Activated naive CD8-positive, alpha-beta T cell treated with anti-CD3 and anti-CD28 coated beads, Interleukin-2, amount 10 ng/mL, durations not matched to agents 7 days and 5 days (primary cell): Measurements from ENCODE around the gene PGR. TPM values are rescaled to one million over a fixed set of nuclear protein-coding genes. Genes with fewer than 3 reads are reported as not detected.

Source experiments
- ATAC-seq: fragments of 150-1000 bp; cut with Tn5 transposase; one replicate; pipeline ENCODE4 v1.10.0; 2021; ENCODE audit warnings: low read depth, moderate library complexity
- POLR2A ChIA-PET: fragments of 350-600 bp; sonication (Branson Sonifier 250); formaldehyde crosslinking; loops from one replicate; lab custom pipeline; 2021; ENCODE audit warnings: antibody characterized with exemption; lab: Charles Lee
- DNase-seq: peaks from one replicate; pipeline ENCODE4 v3.0.0; 2021
- H3K27ac Mint-ChIP-seq: one replicate; pipeline ENCODE4 v1.8.0; 2022; ENCODE audit warnings: mild to moderate bottlenecking, mixed read lengths
- H3K27me3 Mint-ChIP-seq: one replicate; pipeline ENCODE4 v1.8.0; 2022; ENCODE audit warnings: mild to moderate bottlenecking, moderate library complexity, mixed read lengths
- H3K36me3 Mint-ChIP-seq: one replicate; pipeline ENCODE4 v1.8.0; 2021; ENCODE audit warnings: mild to moderate bottlenecking, mixed read lengths
- H3K4me1 Mint-ChIP-seq: one replicate; pipeline ENCODE4 v1.8.0; 2021; ENCODE audit warnings: mixed read lengths
- H3K4me3 Mint-ChIP-seq: one replicate; pipeline ENCODE4 v1.8.0; 2022; ENCODE audit warnings: mild to moderate bottlenecking, moderate library complexity, mixed read lengths
- H3K9me3 Mint-ChIP-seq: one replicate; pipeline ENCODE4 v1.8.0; 2021; ENCODE audit warnings: mixed read lengths
- total RNA-seq, 2 experiments: library from RNA; stranded (reverse); gene quantifications; one replicate each; pipeline ENCODE4 v1.2.3, GENCODE V29; 2021

PGR gene
- total RNA-seq, 2 experiments from 2014 or later: not detected

DNA sequence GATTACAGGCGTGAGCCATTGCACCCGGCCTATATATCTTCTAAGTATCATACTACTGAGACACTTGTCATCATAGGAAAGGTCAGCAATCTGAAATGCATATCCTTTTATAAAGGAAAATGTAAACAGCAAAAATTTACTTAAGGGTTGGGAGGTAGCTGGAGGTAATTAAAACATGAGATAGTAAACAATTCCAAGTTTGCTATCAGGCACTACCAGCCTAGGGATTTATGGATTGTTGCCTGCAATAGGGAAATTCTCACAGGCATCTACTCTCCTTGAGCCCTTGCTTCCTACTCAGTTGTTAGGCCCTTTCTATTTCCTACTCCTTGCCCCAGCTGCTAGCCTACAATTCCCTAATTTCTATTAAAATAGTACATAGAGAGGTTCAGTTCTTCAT, 16.1 kb downstream of the PGR start:
- Mint-ChIP-seq H3K27me3 (no peaks in the 10 kb centered on the region), H3K4me1 (no peaks in the 10 kb centered on the region), H3K9me3 (peaks cover 3% of the 10 kb centered on the region), H3K36me3 (no peaks in the 10 kb centered on the region), H3K4me3 (no peak overlapping the region), H3K27ac (no peak overlapping the region)
- DNase-seq (no peak), ATAC-seq (no peak)
- POLR2A ChIA-PET: no interaction called here

- Mint-ChIP-seq H3K4me1 (no peaks in the 10 kb centered on the region), H3K36me3 (no peaks in the 10 kb centered on the region), H3K27me3 (no peaks in the 10 kb centered on the region), H3K27ac (no peak overlapping the region), H3K4me3 (no peak overlapping the region), H3K9me3 (no peaks in the 10 kb centered on the region)
- DNase-seq (no peak), ATAC-seq (no peak)
- POLR2A ChIA-PET: no interaction called here
Measured at GRCh38 chr11:101104716-101105115, 24.9 kb downstream of the PGR start.

- POLR2A ChIA-PET: no interaction called here
- no peak for ATAC-seq
- DNase-seq: no peak
- Mint-ChIP-seq H3K27me3 (no peaks in the 10 kb centered on the region), H3K4me1 (no peaks in the 10 kb centered on the region), H3K27ac (no peak overlapping the region), H3K9me3 (no peaks in the 10 kb centered on the region), H3K36me3 (no peaks in the 10 kb centered on the region), H3K4me3 (no peak overlapping the region)
Measured at GRCh38 chr11:101103433-101103832, 26.2 kb downstream of the PGR start.

DNA sequence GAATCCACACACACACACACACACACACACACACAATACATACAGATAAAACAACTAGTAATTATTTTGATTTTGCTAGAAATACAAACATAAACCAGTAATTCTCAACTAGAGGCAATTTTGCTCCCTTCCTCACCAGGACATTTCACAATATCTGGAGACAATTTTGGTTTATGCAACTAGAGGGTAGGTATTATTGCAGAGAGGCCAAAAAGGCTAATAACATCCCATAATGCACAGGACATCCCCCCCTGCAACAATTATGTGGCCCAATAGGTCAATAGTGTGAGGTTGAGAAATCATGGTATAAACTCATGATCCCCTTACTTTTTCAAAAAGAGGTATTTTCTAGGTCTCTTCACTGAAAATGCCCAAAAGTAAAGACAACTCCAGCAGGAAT, 29.0 kb downstream of the PGR start:
- Mint-ChIP-seq H3K4me3 (no peak overlapping the region), H3K9me3 (no peaks in the 10 kb centered on the region), H3K4me1 (no peaks in the 10 kb centered on the region), H3K36me3 (no peaks in the 10 kb centered on the region), H3K27me3 (no peaks in the 10 kb centered on the region), H3K27ac (no peak overlapping the region)
- no peak for ATAC-seq
- POLR2A ChIA-PET: no interaction called here
- DNase-seq: no peak

DNA sequence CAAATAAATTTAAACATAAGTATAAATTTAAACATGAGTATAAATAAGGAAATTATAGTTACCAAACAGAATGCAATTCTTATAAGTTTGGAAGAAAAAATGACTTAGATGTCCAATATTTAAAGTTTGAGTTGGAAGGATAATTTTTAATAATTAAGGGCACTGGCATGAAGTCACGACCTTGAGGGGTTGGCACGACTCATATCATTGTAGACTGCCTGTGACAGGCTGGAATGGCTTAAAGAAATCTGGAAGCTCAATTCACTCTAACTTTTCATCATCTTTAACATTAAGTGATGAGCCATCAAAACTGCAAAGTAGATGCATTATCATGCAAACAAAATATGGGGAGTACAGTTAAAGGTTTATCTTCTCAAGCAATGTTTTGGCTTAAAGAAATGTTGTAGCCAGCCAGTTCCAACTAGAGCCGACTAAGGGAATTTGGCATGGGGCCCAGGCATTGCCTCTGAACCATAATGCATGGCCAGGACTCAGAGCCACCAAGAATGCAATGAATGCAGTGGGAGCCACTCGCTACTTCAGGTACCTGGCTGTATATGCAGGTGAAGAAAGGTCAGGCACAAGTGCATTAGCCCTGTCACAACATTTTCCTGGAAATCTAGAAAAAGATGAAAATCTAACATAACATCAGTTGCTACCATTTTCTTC, 33.4 kb downstream of the PGR start:
- Mint-ChIP-seq H3K4me1 (no peaks in the 10 kb centered on the region), H3K27me3 (no peaks in the 10 kb centered on the region), H3K9me3 (peaks cover 3% of the 10 kb centered on the region), H3K36me3 (no peaks in the 10 kb centered on the region), H3K27ac (no peak overlapping the region), H3K4me3 (no peak overlapping the region)
- POLR2A ChIA-PET: no interaction called here
- no peak for ATAC-seq
- DNase-seq: no peak

GRCh38 chr11:101091781-101092180, 37.8 kb downstream of the PGR start:
- H3K4me1 Mint-ChIP-seq: no peaks in the 10 kb centered on the region
- H3K9me3 Mint-ChIP-seq: peaks cover 8% of the 10 kb centered on the region
- ATAC-seq (no peak), DNase-seq (no peak)
- no peak overlapping the region for H3K4me3 Mint-ChIP-seq
- H3K27me3 Mint-ChIP-seq: no peaks in the 10 kb centered on the region
- H3K27ac Mint-ChIP-seq: no peak overlapping the region
- H3K36me3 Mint-ChIP-seq: no peaks in the 10 kb centered on the region
- POLR2A ChIA-PET: no interaction called here

- H3K27me3 Mint-ChIP-seq: no peaks in the 10 kb centered on the region
- H3K36me3 Mint-ChIP-seq: no peaks in the 10 kb centered on the region
- POLR2A ChIA-PET: no interaction called here
- H3K4me3 Mint-ChIP-seq: no peak overlapping the region
- ATAC-seq: no peak
- DNase-seq: no peak
- no peak overlapping the region for H3K27ac Mint-ChIP-seq
- peaks cover 8% of the 10 kb centered on the region for H3K9me3 Mint-ChIP-seq
- no peaks in the 10 kb centered on the region for H3K4me1 Mint-ChIP-seq
Measured at GRCh38 chr11:101090679-101091270, 38.8 kb downstream of the PGR start.

- ATAC-seq (no peak), DNase-seq (no peak)
- Mint-ChIP-seq H3K9me3 (peaks cover 7% of the 10 kb centered on the region), H3K4me3 (no peak overlapping the region), H3K4me1 (no peaks in the 10 kb centered on the region), H3K27me3 (no peaks in the 10 kb centered on the region), H3K36me3 (no peaks in the 10 kb centered on the region), H3K27ac (no peak overlapping the region)
- POLR2A ChIA-PET: no interaction called here
Measured at GRCh38 chr11:101083335-101083734, 46.3 kb downstream of the PGR start.

GRCh38 chr11:101082813-101083212, 46.8 kb downstream of the PGR start:
- DNase-seq: no peak
- Mint-ChIP-seq H3K27ac (no peak overlapping the region), H3K4me1 (no peaks in the 10 kb centered on the region), H3K9me3 (peaks cover 7% of the 10 kb centered on the region), H3K27me3 (no peaks in the 10 kb centered on the region), H3K4me3 (no peak overlapping the region), H3K36me3 (no peaks in the 10 kb centered on the region)
- POLR2A ChIA-PET: no interaction called here
- ATAC-seq: no peak

DNA sequence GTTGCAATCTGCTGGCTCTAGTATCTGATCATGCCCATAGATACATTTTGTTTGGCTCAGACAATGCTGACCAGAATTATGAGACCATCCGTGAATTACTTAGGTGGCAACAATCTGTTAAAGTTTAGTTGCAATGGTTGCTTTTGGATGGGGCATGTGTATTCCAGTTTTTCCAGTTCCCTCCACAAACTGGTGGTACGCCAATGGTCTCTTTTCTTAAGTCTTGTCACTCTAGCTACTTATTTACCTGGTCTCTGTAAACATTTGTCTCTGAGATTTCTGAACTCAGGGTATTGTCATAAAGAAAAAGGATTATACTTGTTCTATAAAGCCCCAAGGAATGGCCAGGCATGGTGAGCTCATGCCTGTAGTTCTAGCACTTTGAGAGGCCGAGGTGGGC, 65.9 kb downstream of the PGR start:
- Mint-ChIP-seq H3K9me3 (no peaks in the 10 kb centered on the region), H3K27ac (no peak overlapping the region), H3K4me3 (no peak overlapping the region), H3K27me3 (no peaks in the 10 kb centered on the region), H3K36me3 (no peaks in the 10 kb centered on the region), H3K4me1 (no peaks in the 10 kb centered on the region)
- ATAC-seq: no peak
- POLR2A ChIA-PET: no interaction called here
- no peak for DNase-seq

DNA sequence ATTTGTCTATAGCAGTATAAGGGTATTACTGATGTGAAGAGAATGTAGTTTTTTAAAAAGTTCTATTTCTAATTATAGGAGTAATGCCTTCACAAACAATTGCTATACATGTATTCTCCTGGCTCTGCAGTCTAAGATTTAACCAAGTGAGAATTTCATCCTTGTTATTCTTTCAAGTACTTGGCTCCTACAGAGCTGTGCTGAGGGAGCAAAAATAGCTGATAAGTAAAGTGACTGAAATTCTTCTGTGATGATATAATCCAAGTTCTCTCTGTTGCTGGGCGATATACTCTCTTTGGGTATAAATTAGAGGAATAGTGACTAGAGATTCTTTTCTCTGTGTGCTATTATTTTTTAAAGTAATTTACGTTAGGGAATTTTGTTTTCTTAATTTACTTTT, 68.0 kb downstream of the PGR start:
- no peaks in the 10 kb centered on the region for H3K9me3 Mint-ChIP-seq
- no peaks in the 10 kb centered on the region for H3K4me1 Mint-ChIP-seq
- no peaks in the 10 kb centered on the region for H3K36me3 Mint-ChIP-seq
- H3K27me3 Mint-ChIP-seq: no peaks in the 10 kb centered on the region
- no peak overlapping the region for H3K27ac Mint-ChIP-seq
- H3K4me3 Mint-ChIP-seq: no peak overlapping the region
- ATAC-seq (no peak), DNase-seq (no peak)
- POLR2A ChIA-PET: no interaction called here

DNA sequence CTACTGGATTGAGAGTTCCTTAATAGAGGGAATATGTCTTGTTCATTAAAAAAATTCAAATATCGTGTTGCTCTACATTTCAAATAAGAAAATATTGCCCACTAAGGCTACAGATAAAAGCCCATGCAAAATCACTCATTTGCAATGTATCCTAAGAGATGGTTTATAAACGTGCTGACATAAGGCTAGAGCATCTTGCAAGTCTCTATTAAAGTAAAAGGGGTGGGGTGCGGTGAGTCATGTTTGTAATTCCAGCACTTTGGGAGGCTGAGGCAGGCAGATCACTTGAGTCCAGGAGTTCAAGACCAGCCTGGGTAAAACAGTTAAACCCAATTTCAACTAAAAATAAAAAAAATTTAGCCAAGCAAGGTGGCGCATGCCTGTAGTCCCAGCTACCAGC, 70.3 kb downstream of the PGR start:
- H3K4me3 Mint-ChIP-seq: no peak overlapping the region
- H3K9me3 Mint-ChIP-seq: no peaks in the 10 kb centered on the region
- H3K27ac Mint-ChIP-seq: no peak overlapping the region
- POLR2A ChIA-PET: no interaction called here
- no peaks in the 10 kb centered on the region for H3K4me1 Mint-ChIP-seq
- no peak for DNase-seq
- no peak for ATAC-seq
- no peaks in the 10 kb centered on the region for H3K36me3 Mint-ChIP-seq
- H3K27me3 Mint-ChIP-seq: no peaks in the 10 kb centered on the region

DNA sequence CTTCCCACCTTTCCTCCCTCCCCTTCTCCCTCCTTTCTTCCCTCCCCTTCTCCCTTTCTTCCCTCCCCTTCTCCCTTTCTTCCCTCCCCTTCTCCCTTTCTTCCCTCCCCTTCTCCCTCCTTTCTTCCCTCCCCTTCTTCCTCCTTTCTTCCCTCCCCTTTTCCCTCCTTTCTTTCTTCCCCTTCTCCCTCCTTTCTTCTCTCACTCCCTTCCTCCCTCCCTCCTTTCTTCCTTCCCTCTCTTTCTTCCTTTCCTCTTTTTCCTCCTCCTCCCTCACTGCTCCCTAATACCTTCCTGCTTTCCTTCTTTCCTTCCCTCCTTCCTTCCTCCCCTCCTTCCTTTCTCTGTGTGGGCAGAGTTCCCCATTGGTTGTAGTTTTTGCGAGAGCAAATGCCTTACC, 76.1 kb downstream of the PGR start:
- no peak for DNase-seq
- H3K36me3 Mint-ChIP-seq: no peaks in the 10 kb centered on the region
- H3K27ac Mint-ChIP-seq: no peak overlapping the region
- H3K4me3 Mint-ChIP-seq: no peak overlapping the region
- POLR2A ChIA-PET: no interaction called here
- no peaks in the 10 kb centered on the region for H3K27me3 Mint-ChIP-seq
- H3K9me3 Mint-ChIP-seq: no peaks in the 10 kb centered on the region
- no peak for ATAC-seq
- no peaks in the 10 kb centered on the region for H3K4me1 Mint-ChIP-seq

DNA sequence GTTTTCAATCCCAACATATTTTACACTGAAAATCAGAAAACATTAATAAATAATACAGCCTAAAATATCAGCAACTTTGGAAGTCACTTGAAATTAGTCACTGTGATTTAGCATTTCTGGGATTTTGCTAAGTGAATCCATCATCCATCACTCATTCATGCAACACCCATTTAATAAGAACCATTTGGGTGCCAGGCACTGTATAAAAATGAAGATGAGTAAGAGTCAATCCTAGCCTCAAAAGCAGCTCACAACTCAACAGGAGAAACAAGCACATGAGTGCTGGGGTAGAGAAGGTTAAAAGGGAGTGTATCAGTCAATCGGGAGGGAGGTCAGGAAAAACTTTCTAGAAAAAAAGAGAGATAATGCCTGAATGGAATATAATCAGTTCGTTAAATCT, 77.9 kb downstream of the PGR start:
- POLR2A ChIA-PET: no interaction called here
- no peaks in the 10 kb centered on the region for H3K36me3 Mint-ChIP-seq
- DNase-seq: no peak
- no peaks in the 10 kb centered on the region for H3K4me1 Mint-ChIP-seq
- H3K27me3 Mint-ChIP-seq: no peaks in the 10 kb centered on the region
- H3K9me3 Mint-ChIP-seq: no peaks in the 10 kb centered on the region
- no peak overlapping the region for H3K27ac Mint-ChIP-seq
- ATAC-seq: no peak
- no peak overlapping the region for H3K4me3 Mint-ChIP-seq
